Measurements from ENCODE around the gene ANGPT4.

- TF ChIP-seq CTCF (conservative IDR thresholded peaks at IDR 0.05), result no peak
- TF ChIP-seq EZH2 (IDR thresholded peaks at IDR 0.05; ENCODE audit: low read depth), result no peak
These were observed 24.4 kb downstream of the ANGPT4 start for GRCh38 chr20:891706-892080.
